Stomach (tissue), 9 donors: Measurements from ENCODE around the gene AATK. TPM values are rescaled to one million over a fixed set of nuclear protein-coding genes. Genes with fewer than 3 reads are reported as not detected.

Experiments
- DNase-seq, 2 donors: peaks; one replicate each; pipeline versions ENCODE4 v3.0.0 to v3.0.0-alpha.2; 2013 to 2019
- H3K27ac ChIP-seq, 5 donors: fragments of 200-600 bp in 4 of 5; sonication (generic) in 4 of 5; one replicate each; pipeline ENCODE4 v1.5.1; 2013 to 2019; ENCODE audit warnings: mild to moderate bottlenecking in 1 of 5, moderate library complexity in 1 of 5
- H3K27me3 ChIP-seq, 3 donors: fragments of 200-600 bp; sonication (generic); one replicate each; pipeline ENCODE4 v1.5.1; 2017 to 2019; ENCODE audit warnings: mixed run types in 1 of 3
- H3K36me3 ChIP-seq, 4 donors: fragments of 200-600 bp; sonication (generic); 1 replicate in 3 of 4; 2 replicates in 1 of 4; pipeline ENCODE4 v1.5.1; 2016 to 2019
- H3K4me1 ChIP-seq, 4 donors: fragments of 200-600 bp; sonication (generic); one replicate each; pipeline ENCODE4 v1.5.1; 2016 to 2019
- H3K4me3 ChIP-seq, 4 donors: fragments of 200-600 bp; sonication (generic) in 3 of 4; one replicate each; pipeline ENCODE4 v1.5.1; 2016 to 2019; ENCODE audit warnings: mild to moderate bottlenecking in 1 of 4
- H3K9me3 ChIP-seq, 4 donors: fragments of 200-600 bp; sonication (generic); one replicate each; pipeline ENCODE4 v1.5.1; 2016 to 2019
- CTCF ChIP-seq, 7 experiments: fragments of 450-650 bp in 4 of 7; fragments of 200-600 bp in 3 of 7; sonication (generic) in 3 of 7; IDR thresholded peaks; one replicate each; pipeline ENCODE4 v1.5.1; 2016 to 2019; ENCODE audit warnings: antibody characterized with exemption in 7 of 7, control low read depth in 2 of 7, mild to moderate bottlenecking in 1 of 7
- EP300 ChIP-seq: sonication (generic); formaldehyde crosslinking; IDR thresholded peaks from one replicate; pipeline ENCODE4 v1.6.1; 2017; ENCODE audit warnings: antibody characterized with exemption
- POLR2A ChIP-seq, 4 donors: fragments of 450-650 bp; IDR thresholded peaks; one replicate each; pipeline ENCODE4 v1.6.1; 2016; ENCODE audit warnings: antibody characterized with exemption in 4 of 4, control low read depth in 2 of 4, mild to moderate bottlenecking in 1 of 4, moderate library complexity in 1 of 4
- POLR2AphosphoS5 ChIP-seq, 3 donors: sonication (generic); formaldehyde crosslinking; IDR thresholded peaks; one replicate each; pipeline ENCODE4 v1.6.1; 2016; ENCODE audit warnings: antibody characterized with exemption in 3 of 3
- WGBS, 5 donors: extraction: QIAGEN DNeasy Blood & Tissue Kit in 3 of 5; methylation state at CpG; one replicate each; pipeline versions ENCODE4 v1.1.5 to v1.1.7; 2013 to 2018; 5-methylcytosine and 5-hydroxymethylcytosine counted together
- intact Hi-C: fragments of 100-400 bp; cut with DNase I; formaldehyde crosslinking; loops from one replicate; pipeline ENCODE4 v1.15.1; 2023; ENCODE audit warnings: low total_unique reads
- polyA plus RNA-seq, 3 donors: library from polyadenylated mRNA; stranded (reverse); fragments of 200-250 nt; gene quantifications; one replicate each; pipeline ENCODE4 v1.2.3, GENCODE V29; 2013
- total RNA-seq, 5 donors: library from RNA; depleted of rRNA; stranded (reverse); fragments of >200 nt; gene quantifications; one replicate each; pipeline versions ENCODE4 v1.1.0 to v1.2.3, GENCODE V29; 2014 to 2016
- donor health status: healthy with polysubstance abuse.
- donor health status: Bipolar disorder and iron deficiency.
- donor health status: healthy.

Gene AATK
- total and polyA plus RNA-seq, 8 donors, result 0.87 to 31.7 (median 7.3) TPM

DNA sequence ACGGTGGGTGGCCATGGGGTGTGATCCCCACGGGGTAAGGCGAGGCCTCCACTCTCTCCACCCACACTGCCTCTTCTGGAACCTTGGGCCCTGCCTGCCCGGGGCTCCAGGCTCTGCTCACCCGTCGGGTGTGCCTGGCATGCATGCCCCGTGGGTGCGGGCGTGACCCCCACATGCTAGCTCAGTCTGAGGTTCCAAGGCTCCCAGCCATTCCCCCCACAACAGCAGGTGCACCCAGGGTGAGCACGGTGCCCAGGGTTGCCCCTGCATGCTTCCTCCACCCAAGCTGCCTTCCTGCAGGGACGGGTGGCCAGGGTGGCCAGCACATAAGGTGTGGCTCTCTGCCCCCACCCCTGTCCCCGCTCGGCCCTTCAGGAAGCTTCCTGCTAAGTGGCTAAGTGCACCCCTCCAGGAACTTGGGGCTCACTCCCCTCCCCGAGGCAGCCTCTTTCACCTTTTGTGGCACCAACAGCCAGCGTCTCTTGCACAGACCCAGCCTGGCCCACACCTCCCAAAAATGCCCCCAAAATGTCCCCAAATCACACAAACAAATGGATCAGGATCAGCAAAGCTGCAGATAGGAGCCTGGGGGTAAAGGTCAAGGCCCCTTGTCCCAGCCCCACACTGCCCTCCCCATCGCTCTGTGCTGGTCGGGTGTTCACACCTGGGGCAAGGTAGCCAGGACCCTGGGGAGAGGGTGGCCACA lies 22.2 kb downstream of the AATK start:
- H3K27me3 ChIP-seq, result no peaks in the 10 kb centered on the region
- no peak for DNase-seq
- TF ChIP-seq POLR2AphosphoS5 (IDR thresholded peaks at IDR 0.05) (no peak), CTCF (IDR thresholded peaks at IDR 0.05) (no peak)
- intact Hi-C loops, result loop anchor here (10.0 kb wide), 1 partner anchor 91 kb away; the partner anchor contains the start of genes NDUFAF8 and TEPSIN
- no peaks in the 10 kb centered on the region for H3K9me3 ChIP-seq
- WGBS, 5 donors, result 74 to 82% (median 78%) methylated on average over 11 to 17 of the region's 17 CpGs
- no peaks in the 10 kb centered on the region for H3K36me3 ChIP-seq
- H3K4me3 ChIP-seq, result no peak overlapping the region
- peaks cover 11 to 18% (median 11%) of the 10 kb centered on the region in 4 donors for H3K4me1 ChIP-seq
- H3K27ac ChIP-seq, result no peak overlapping the region

GRCh38 chr17:81143200-81143527 lies 22.9 kb downstream of the AATK start:
- Histone ChIP-seq H3K4me1 (peaks cover 11 to 18% (median 11%) of the 10 kb centered on the region in 4 donors), H3K9me3 (no peaks in the 10 kb centered on the region), H3K4me3 (no peak overlapping the region), H3K36me3 (no peaks in the 10 kb centered on the region), H3K27me3 (no peaks in the 10 kb centered on the region), H3K27ac (peak overlapping the region in 2 of 5 donors; percentile 15 to 58)
- TF ChIP-seq POLR2A (IDR thresholded peaks at IDR 0.05), result no peak
- no peak for TF ChIP-seq EP300
- TF ChIP-seq CTCF (IDR thresholded peaks at IDR 0.05), result no peak
- WGBS, 5 donors, result 36 to 67% (median 56%) methylated on average over 3 to 11 of the region's 11 CpGs
- intact Hi-C loops, result loop anchor here (10.0 kb wide), 1 partner anchor 92 kb away; the partner anchor contains the start of genes NDUFAF8 and TEPSIN
- DNase-seq, result no peak

DNA sequence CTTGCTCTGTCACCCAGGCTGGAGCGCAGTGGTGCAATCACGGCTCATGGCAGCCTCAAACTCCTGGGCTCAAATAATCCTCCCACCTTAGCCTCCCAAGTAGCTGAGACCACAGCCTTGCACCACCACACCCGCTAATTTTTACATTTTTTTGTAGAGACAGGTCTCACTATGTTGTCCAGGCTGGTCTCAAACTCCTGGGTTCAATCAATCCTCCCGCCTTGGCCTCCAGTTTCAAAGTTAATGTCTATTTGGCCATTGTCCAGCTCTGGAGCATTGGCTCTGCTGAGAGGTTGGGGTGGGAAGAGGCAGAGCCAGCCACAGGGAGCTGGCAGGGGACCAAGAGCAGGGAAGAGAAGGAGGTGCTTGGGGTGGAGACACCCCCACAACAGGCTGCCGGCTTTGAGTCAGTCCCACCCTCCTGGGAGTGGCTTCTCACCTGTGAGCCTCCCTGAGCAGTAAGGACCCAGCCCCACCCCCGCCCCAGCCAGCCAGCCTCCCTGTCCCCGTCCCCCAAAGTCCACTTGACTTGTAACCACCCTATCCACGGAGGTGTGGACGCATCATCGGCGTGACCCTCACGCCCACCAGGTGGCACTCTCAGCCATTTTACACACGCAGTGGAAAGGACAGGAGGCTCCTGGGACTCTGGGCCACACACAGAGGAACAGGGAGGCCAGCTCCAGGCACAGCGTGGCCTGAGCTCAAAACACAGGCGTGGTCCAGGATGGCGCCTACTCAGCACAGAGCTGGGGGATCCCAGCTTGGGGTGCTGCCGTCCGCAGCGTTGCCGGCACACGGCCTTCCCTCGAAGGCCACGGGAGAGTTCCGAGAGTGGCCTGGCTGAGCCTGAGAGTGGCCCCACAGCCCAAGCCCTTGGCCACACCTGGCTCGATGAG lies 23.5 kb downstream of the AATK start:
- peak overlapping the region in 2 of 5 donors; percentile 15 to 58 for H3K27ac ChIP-seq
- H3K9me3 ChIP-seq, result no peaks in the 10 kb centered on the region
- intact Hi-C loops, result loop anchor here (10.0 kb wide), 1 partner anchor 92 kb away; the partner anchor contains the start of genes NDUFAF8 and TEPSIN
- H3K4me3 ChIP-seq, result no peak overlapping the region
- WGBS, 5 donors, result 29 to 36% (median 34%) methylated on average over 13 to 25 of the region's 25 CpGs
- peak in 5 of 7 experiments; percentile 44 to 75 (median 60) for TF ChIP-seq CTCF (IDR thresholded peaks at IDR 0.05)
- peak in 1 of 3 donors; percentile 57 for TF ChIP-seq POLR2AphosphoS5 (IDR thresholded peaks at IDR 0.05)
- TF ChIP-seq POLR2A (IDR thresholded peaks at IDR 0.05), result no peak
- DNase-seq, result peak; percentile 87 to 94
- peaks cover 11 to 18% (median 11%) of the 10 kb centered on the region in 4 donors for H3K4me1 ChIP-seq
- H3K36me3 ChIP-seq, result no peaks in the 10 kb centered on the region
- H3K27me3 ChIP-seq, result no peaks in the 10 kb centered on the region

- 91 to 94% (median 94%) methylated on average over 22 to 37 of the region's 37 CpGs for WGBS, 5 donors
- H3K36me3 ChIP-seq, result no peaks in the 10 kb centered on the region
- no peak overlapping the region for H3K4me3 ChIP-seq
- no peaks in the 10 kb centered on the region for H3K9me3 ChIP-seq
- DNase-seq, result no peak
- H3K4me1 ChIP-seq, result peaks cover 11 to 18% (median 11%) of the 10 kb centered on the region in 4 donors
- no peaks in the 10 kb centered on the region for H3K27me3 ChIP-seq
- intact Hi-C loops, result loop anchor here (10.0 kb wide), 1 partner anchor 94 kb away; the partner anchor contains the start of genes NDUFAF8 and TEPSIN
- no peak overlapping the region for H3K27ac ChIP-seq
- TF ChIP-seq POLR2AphosphoS5 (IDR thresholded peaks at IDR 0.05), result no peak
These were observed 25.3 kb downstream of the AATK start for GRCh38 chr17:81140695-81141094.
